ENCODE data around the gene MPP2.

DNA sequence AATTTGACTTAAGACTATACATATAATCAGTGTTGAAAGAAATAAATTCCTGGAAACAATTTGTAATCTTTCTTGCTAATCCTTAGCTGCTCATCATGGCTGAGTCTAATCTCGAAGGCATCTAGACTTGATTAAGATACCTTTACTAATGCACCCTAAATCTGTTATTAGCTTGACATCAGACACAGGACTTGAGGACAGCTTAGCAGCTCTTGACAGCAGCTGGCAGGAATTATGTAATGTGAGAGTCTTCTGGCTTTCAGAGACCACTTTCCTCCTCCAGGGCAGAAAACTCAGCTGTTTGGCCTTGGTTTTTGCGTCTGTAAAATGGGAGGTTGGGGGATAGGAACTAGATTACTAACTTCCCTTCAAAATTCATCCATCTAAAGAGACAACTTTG lies 7.1 kb upstream of the MPP2 start:
- TF ChIP-seq POLR2AphosphoS5 (IDR thresholded peaks at IDR 0.05; ENCODE audit: low read depth, low read length) (no peak), TAF1 (IDR thresholded peaks at IDR 0.05; ENCODE audit: borderline replicate concordance, low read depth, low read length) (no peak), POLR2A (IDR thresholded peaks at IDR 0.05; ENCODE audit: low read depth, low read length) (no peak)
